Trophoblast cell (in vitro differentiated cells and primary cell): ENCODE measurements around the gene NRCAM.
"Not testable (repeated sequence)": the region's sequence is repeated elsewhere in the genome, so short reads cannot be mapped to it uniquely, and the experiment has no call there.

Source experiments
- DNase-seq, 2 donors: peaks; one replicate each; pipeline ENCODE4 v3.0.0-alpha.2; 2016
- H2AFZ ChIP-seq: 2 replicates; pipeline ENCODE4 v1.6.1; 2013; ENCODE audit warnings: low read length, moderate library complexity, mild to moderate bottlenecking; ENCODE audit not compliant: insufficient read depth, poor library complexity
- H2AK5ac ChIP-seq: 2 replicates; pipeline ENCODE4 v1.6.1; 2013; ENCODE audit warnings: mild to moderate bottlenecking, low read length
- H2BK120ac ChIP-seq: 2 replicates; pipeline ENCODE4 v1.6.1; 2013; ENCODE audit warnings: low read length, mild to moderate bottlenecking, moderate library complexity; ENCODE audit not compliant: insufficient read depth, poor library complexity
- H2BK12ac ChIP-seq: 2 replicates; pipeline ENCODE4 v1.6.1; 2013; ENCODE audit warnings: mild to moderate bottlenecking, low read length, moderate library complexity
- H2BK5ac ChIP-seq: 2 replicates; pipeline ENCODE4 v1.6.1; 2013; ENCODE audit warnings: low read length, low read depth, moderate library complexity, mild to moderate bottlenecking; ENCODE audit not compliant: poor library complexity
- H3K14ac ChIP-seq: 2 replicates; pipeline ENCODE4 v1.6.1; 2013; ENCODE audit warnings: mild to moderate bottlenecking, low read length
- H3K18ac ChIP-seq: 2 replicates; pipeline ENCODE4 v1.6.1; 2013; ENCODE audit warnings: mild to moderate bottlenecking, low read length
- H3K23ac ChIP-seq: 2 replicates; pipeline ENCODE4 v1.6.1; 2013; ENCODE audit warnings: low read length
- H3K27ac ChIP-seq: 2 replicates; pipeline ENCODE4 v1.5.1; 2013; ENCODE audit warnings: low read depth, mild to moderate bottlenecking, inconsistent platforms, low read length, moderate library complexity
- H3K27me3 ChIP-seq: 2 replicates; pipeline ENCODE4 v1.6.1; 2013; ENCODE audit warnings: inconsistent platforms, mild to moderate bottlenecking, low read length, moderate library complexity; ENCODE audit not compliant: insufficient read depth
- H3K36me3 ChIP-seq, 2 experiments: 1 replicate in 1 of 2; 2 replicates in 1 of 2; pipeline ENCODE4 v1.6.1; 2013; ENCODE audit warnings: low read length in 2 of 2, mild to moderate bottlenecking in 2 of 2, moderate library complexity in 1 of 2; ENCODE audit not compliant: insufficient read depth in 2 of 2, control insufficient read depth in 1 of 2
- H3K4ac ChIP-seq: 2 replicates; pipeline ENCODE4 v1.6.1; 2013; ENCODE audit warnings: low read depth, mild to moderate bottlenecking, low read length, moderate library complexity
- H3K4me1 ChIP-seq, 2 experiments: 1 replicate in 1 of 2; 2 replicates in 1 of 2; pipeline ENCODE4 v1.6.1; 2013; ENCODE audit warnings: low read length in 2 of 2, mild to moderate bottlenecking in 2 of 2, moderate library complexity in 1 of 2; ENCODE audit not compliant: insufficient read depth in 2 of 2, control insufficient read depth in 1 of 2
- H3K4me2 ChIP-seq: 2 replicates; pipeline ENCODE4 v1.6.1; 2013; ENCODE audit warnings: inconsistent platforms, mild to moderate bottlenecking, low read length, moderate library complexity
- H3K4me3 ChIP-seq: 2 replicates; pipeline ENCODE4 v1.5.1; 2013; ENCODE audit warnings: mild to moderate bottlenecking, low read depth, low read length, inconsistent platforms
- H3K79me1 ChIP-seq: one replicate; pipeline ENCODE4 v1.6.1; 2013; ENCODE audit warnings: low read length
- H3K79me2 ChIP-seq: 2 replicates; pipeline ENCODE4 v1.6.1; 2013; ENCODE audit warnings: low read length, mild to moderate bottlenecking; ENCODE audit not compliant: control insufficient read depth, insufficient read depth, poor library complexity
- H3K9ac ChIP-seq: 2 replicates; pipeline ENCODE4 v1.6.1; 2013; ENCODE audit warnings: mild to moderate bottlenecking, low read length
- H3K9me3 ChIP-seq: 2 replicates; pipeline ENCODE4 v1.6.1; 2013; ENCODE audit warnings: low read depth, mild to moderate bottlenecking, control low read depth, inconsistent platforms, low read length; ENCODE audit not compliant: insufficient read depth
- H4K12ac ChIP-seq: 2 replicates; pipeline ENCODE4 v1.6.1; 2013; ENCODE audit warnings: low read depth, mild to moderate bottlenecking, low read length, moderate library complexity
- H4K8ac ChIP-seq: 2 replicates; pipeline ENCODE4 v1.6.1; 2013; ENCODE audit warnings: low read depth, mild to moderate bottlenecking, low read length, moderate library complexity
- H4K91ac ChIP-seq: one replicate; pipeline ENCODE4 v1.6.1; 2013; ENCODE audit warnings: low read depth, mild to moderate bottlenecking, low read length, moderate library complexity
- WGBS: extraction: QIAGEN DNeasy Blood & Tissue Kit; methylation state at CpG from one replicate; pipeline ENCODE4 v1.1.7; 2013; ENCODE audit warnings: missing lambda C conversion rate; ENCODE audit not compliant: insufficient read length, insufficient coverage; ENCODE audit errors: extremely low coverage; 5-methylcytosine and 5-hydroxymethylcytosine counted together

Gene NRCAM

GRCh38 chr7:108280136-108280535, 176.1 kb downstream of the NRCAM start:
- H4K12ac ChIP-seq = no peak overlapping the region
- H3K4me1 ChIP-seq = no peaks in the 10 kb centered on the region
- no peak overlapping the region for H3K4ac ChIP-seq
- H3K27ac ChIP-seq = no peak overlapping the region
- no peak overlapping the region for H3K4me3 ChIP-seq
- no peak overlapping the region for H4K8ac ChIP-seq
- H3K14ac ChIP-seq = no peak overlapping the region
- WGBS = no CpG with 5 or more reads among the region's 3 CpGs
- H3K4me2 ChIP-seq = no peak overlapping the region
- no peak overlapping the region for H3K23ac ChIP-seq
- no peak for DNase-seq
- no peak overlapping the region for H3K9ac ChIP-seq
- no peaks in the 10 kb centered on the region for H3K79me1 ChIP-seq
- peaks cover 3% of the 10 kb centered on the region for H3K9me3 ChIP-seq
- no peak overlapping the region for H2AK5ac ChIP-seq
- no peak overlapping the region for H2AFZ ChIP-seq
- H3K36me3 ChIP-seq = no peaks in the 10 kb centered on the region
- H3K27me3 ChIP-seq = no peaks in the 10 kb centered on the region
- H2BK5ac ChIP-seq = no peak overlapping the region
- no peak overlapping the region for H4K91ac ChIP-seq
- H3K79me2 ChIP-seq = no peaks in the 10 kb centered on the region
- H2BK120ac ChIP-seq = no peak overlapping the region
- H2BK12ac ChIP-seq = no peak overlapping the region
- no peak overlapping the region for H3K18ac ChIP-seq

DNA sequence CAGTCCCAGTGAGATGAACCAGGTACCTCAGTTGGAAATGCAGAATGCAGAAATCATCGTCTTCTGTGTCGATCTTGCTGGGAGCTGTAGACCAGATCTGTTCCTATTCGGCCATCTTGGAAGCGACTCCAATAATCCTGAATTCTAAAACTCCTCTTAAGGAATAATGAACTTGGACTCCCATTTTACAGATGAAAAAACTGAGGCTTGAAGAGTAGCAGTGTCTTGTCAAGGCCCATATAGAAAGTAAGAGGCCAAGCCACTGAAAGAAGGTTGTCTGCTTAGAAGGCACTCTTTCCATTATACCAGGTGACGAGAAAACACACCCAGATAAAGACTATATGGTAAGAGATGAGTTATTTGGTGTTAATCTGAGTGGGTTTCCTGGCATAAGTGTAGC, 177.5 kb downstream of the NRCAM start:
- Histone ChIP-seq H3K18ac (no peak overlapping the region), H3K9ac (no peak overlapping the region), H2AFZ (no peak overlapping the region), H3K36me3 (no peaks in the 10 kb centered on the region), H3K4me2 (no peak overlapping the region), H3K79me2 (no peaks in the 10 kb centered on the region), H3K27ac (no peak overlapping the region), H2BK5ac (no peak overlapping the region), H2BK12ac (no peak overlapping the region), H4K12ac (no peak overlapping the region), H4K8ac (no peak overlapping the region), H3K4me3 (no peak overlapping the region), H3K4ac (no peak overlapping the region), H2AK5ac (no peak overlapping the region), H4K91ac (no peak overlapping the region), H3K9me3 (peaks cover 3% of the 10 kb centered on the region), H3K14ac (no peak overlapping the region), H3K27me3 (no peaks in the 10 kb centered on the region), H3K4me1 (no peaks in the 10 kb centered on the region), H2BK120ac (no peak overlapping the region), H3K23ac (no peak overlapping the region), H3K79me1 (no peaks in the 10 kb centered on the region)
- WGBS = no CpG with 5 or more reads among the region's 5 CpGs
- DNase-seq = no peak

GRCh38 chr7:108278281-108278680, 178.0 kb downstream of the NRCAM start:
- Histone ChIP-seq H3K4me2 (no peak overlapping the region), H3K79me2 (no peaks in the 10 kb centered on the region), H3K9me3 (peaks cover 3% of the 10 kb centered on the region), H3K4me3 (peak overlapping the region; percentile 15), H3K27ac (no peak overlapping the region), H3K23ac (no peak overlapping the region), H3K36me3 (no peaks in the 10 kb centered on the region), H2BK120ac (no peak overlapping the region), H3K9ac (no peak overlapping the region), H3K4ac (no peak overlapping the region), H3K14ac (no peak overlapping the region), H4K91ac (no peak overlapping the region), H3K27me3 (no peaks in the 10 kb centered on the region), H2BK12ac (no peak overlapping the region), H2AK5ac (no peak overlapping the region), H3K4me1 (no peaks in the 10 kb centered on the region), H2BK5ac (no peak overlapping the region), H4K12ac (no peak overlapping the region), H4K8ac (no peak overlapping the region), H2AFZ (no peak overlapping the region), H3K18ac (no peak overlapping the region), H3K79me1 (no peaks in the 10 kb centered on the region)
- WGBS = no CpG with 5 or more reads among the region's 10 CpGs
- DNase-seq = no peak

DNA sequence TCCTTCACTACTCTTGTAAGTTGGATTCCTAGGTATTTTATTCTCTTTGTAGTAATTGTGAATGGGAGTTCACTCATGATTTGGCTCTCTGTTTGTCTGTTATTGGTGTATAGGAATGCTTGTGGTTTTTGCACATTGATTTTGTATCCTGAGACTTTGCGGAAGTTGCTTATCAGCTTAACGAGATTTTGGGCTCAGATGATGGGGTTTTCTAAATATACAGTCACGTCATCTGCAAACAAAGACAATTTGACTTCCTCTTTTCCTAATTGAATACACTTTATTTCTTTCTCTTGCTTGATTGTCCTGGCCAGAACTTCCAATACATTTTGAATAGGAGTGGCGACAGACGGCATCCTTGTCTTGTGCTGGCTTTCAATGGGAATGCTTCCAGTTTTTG, 181.8 kb downstream of the NRCAM start:
- not testable (repeated sequence) for H3K9me3 ChIP-seq, H3K79me2 ChIP-seq, H2AK5ac ChIP-seq, H3K18ac ChIP-seq, H3K4me1 ChIP-seq, H3K27me3 ChIP-seq, H3K23ac ChIP-seq, H3K14ac ChIP-seq, H3K4me2 ChIP-seq, H2BK12ac ChIP-seq, H3K27ac ChIP-seq, H4K91ac ChIP-seq, H3K36me3 ChIP-seq, H3K4me3 ChIP-seq, H2BK5ac ChIP-seq, H3K79me1 ChIP-seq, H2AFZ ChIP-seq, H4K8ac ChIP-seq, DNase-seq, H3K9ac ChIP-seq, H2BK120ac ChIP-seq, H3K4ac ChIP-seq, H4K12ac ChIP-seq
- WGBS = no CpG with 5 or more reads among the region's 5 CpGs
